HepG2 (cell line): Measurements from ENCODE around the gene LIFR. TPM values are rescaled to one million over a fixed set of nuclear protein-coding genes. Genes with fewer than 3 reads are reported as not detected.

ENCODE experiments used
- AGO1 ChIP-seq: fragments of 200-400 bp; formaldehyde crosslinking; IDR thresholded peaks from 2 replicates; pipeline ENCODE4 v1.6.1; 2017; ENCODE audit warnings: mild to moderate bottlenecking, low read depth, low read length, moderate library complexity; ENCODE audit not compliant: poor library complexity, severe bottlenecking
- BCL6 ChIP-seq: IDR thresholded peaks from 2 replicates; pipeline ENCODE4 v1.6.1; 2016; ENCODE audit warnings: missing genetic modification reagents, missing compliant biosample characterization
- CENPT ChIP-seq: sonication (generic); formaldehyde crosslinking; IDR thresholded peaks from 2 replicates; pipeline ENCODE4 v1.8.0; 2022; ENCODE audit warnings: low read depth, mild to moderate bottlenecking, moderate library complexity, missing genetic modification reagents
- CREB1 ChIP-seq, 2 experiments: fragments of 450-650 bp in 1 of 2; IDR thresholded peaks; 2 replicates each; pipeline ENCODE4 v1.6.1; 2016 to 2017; ENCODE audit warnings: control low read depth in 1 of 2, mild to moderate bottlenecking in 1 of 2, missing compliant biosample characterization in 1 of 2, missing genetic modification characterization in 1 of 2
- FOXA1 ChIP-seq, 2 experiments: fragments of 450-650 bp in 1 of 2; sonication (generic) in 1 of 2; formaldehyde crosslinking in 1 of 2; IDR thresholded peaks; 2 replicates each; pipeline versions ENCODE4 v1.4.0 to v1.6.1; 2016 to 2020; ENCODE audit warnings: missing genetic modification reagents in 1 of 2
- GTF2F1 ChIP-seq: fragments of 150-350 bp; IDR thresholded peaks from 2 replicates; pipeline ENCODE4 v1.6.1; 2014; ENCODE audit warnings: low read length
- JDP2 ChIP-seq: sonication (generic); formaldehyde crosslinking; IDR thresholded peaks from 2 replicates; pipeline ENCODE4 v1.8.1; 2022; ENCODE audit warnings: missing genetic modification reagents, borderline replicate concordance
- KAT7 ChIP-seq: IDR thresholded peaks from 2 replicates; pipeline ENCODE4 v1.6.1; 2018; ENCODE audit warnings: borderline replicate concordance, missing compliant biosample characterization
- NR2F1 ChIP-seq, 2 experiments: fragments of 450-650 bp in 1 of 2; formaldehyde crosslinking in 1 of 2; IDR thresholded peaks; 2 replicates each; pipeline versions ENCODE4 v1.5.0 to v1.6.1; 2016 to 2020; ENCODE audit warnings: mild to moderate bottlenecking in 1 of 2, missing compliant biosample characterization in 1 of 2, missing genetic modification reagents in 1 of 2, moderate library complexity in 1 of 2
- PHB2 ChIP-seq: fragments of 450-650 bp; IDR thresholded peaks from 2 replicates; pipeline ENCODE4 v1.6.1; 2018; ENCODE audit not compliant: partially characterized antibody
- PTBP1 ChIP-seq: fragments of 200-400 bp; formaldehyde crosslinking; IDR thresholded peaks from 2 replicates; pipeline ENCODE4 v1.6.1; 2018; ENCODE audit warnings: low read length, low read depth; ENCODE audit not compliant: poor library complexity, severe bottlenecking
- RARA ChIP-seq: IDR thresholded peaks from 2 replicates; pipeline ENCODE4 v1.6.1; 2016; ENCODE audit warnings: missing genetic modification reagents, missing compliant biosample characterization
- SALL1 ChIP-seq: sonication (generic); formaldehyde crosslinking; IDR thresholded peaks from 2 replicates; pipeline ENCODE4 v1.8.0; 2022; ENCODE audit warnings: mild to moderate bottlenecking, missing genetic modification reagents
- SKI ChIP-seq: fragments of 450-650 bp; IDR thresholded peaks from one replicate; pipeline ENCODE4 v1.6.1; 2018; ENCODE audit warnings: mild to moderate bottlenecking; ENCODE audit not compliant: partially characterized antibody
- TBX2 ChIP-seq: sonication (generic); formaldehyde crosslinking; IDR thresholded peaks from 2 replicates; pipeline ENCODE4 v1.5.0; 2020; ENCODE audit warnings: missing genetic modification reagents, mild to moderate bottlenecking, borderline replicate concordance
- ZNF207 ChIP-seq: fragments of 450-650 bp; IDR thresholded peaks from 2 replicates; pipeline ENCODE4 v1.6.1; 2016; ENCODE audit warnings: antibody characterized with exemption, borderline replicate concordance
- ZNF331 ChIP-seq: sonication (generic); formaldehyde crosslinking; IDR thresholded peaks from 2 replicates; pipeline ENCODE4 v1.4.0; 2020; ENCODE audit warnings: missing genetic modification reagents
- ZNF34 ChIP-seq: sonication (generic); formaldehyde crosslinking; IDR thresholded peaks from 2 replicates; pipeline ENCODE4 v1.4.0; 2020; ENCODE audit warnings: mild to moderate bottlenecking, missing genetic modification reagents, borderline replicate concordance
- ZNF652 ChIP-seq: IDR thresholded peaks from 2 replicates; pipeline ENCODE4 v1.6.1; 2016; ENCODE audit warnings: low read depth, borderline replicate concordance
- ZNF7 ChIP-seq: IDR thresholded peaks from 2 replicates; pipeline ENCODE4 v1.6.1; 2016; ENCODE audit warnings: missing biosample characterization, missing genetic modification reagents
- ZNF724P ChIP-seq: sonication (generic); formaldehyde crosslinking; IDR thresholded peaks from 2 replicates; pipeline ENCODE4 v1.8.0; 2022; ENCODE audit warnings: missing genetic modification reagents, borderline replicate concordance
- polyA plus RNA-seq, 8 experiments: library from polyadenylated mRNA; depleted of rRNA in 3 of 8; stranded (reverse) in 7 of 8; unstranded in 1 of 8; fragments of >200 nt; fragmentation: Illumina TruSeq in 4 of 8; extraction: Trizol in 4 of 8; gene quantifications; 2 replicates each; pipeline versions ENCODE4 v1.2.1 to v1.2.3, GENCODE V29; 2011 to 2016; ENCODE audit warnings: low read depth in 4 of 8, missing spikeins in 1 of 8, mixed read lengths in 1 of 8; ENCODE audit not compliant: insufficient read depth in 1 of 8
- total RNA-seq, 5 experiments: library from RNA; depleted of rRNA; stranded (reverse); fragments of >200 nt; fragmentation: Illumina TruSeq; extraction: Trizol; gene quantifications; 2 replicates each; pipeline ENCODE4 v1.2.3, GENCODE V29; 2016; ENCODE audit warnings: low read depth in 1 of 5
- TF ChIP-seq, protein P1 (sequence below): sonication (generic); formaldehyde crosslinking; IDR thresholded peaks from 2 replicates; pipeline ENCODE4 v1.4.0; 2020; ENCODE audit warnings: missing genetic modification reagents, borderline replicate concordance
- TF ChIP-seq, protein P2 (sequence below): IDR thresholded peaks from 2 replicates; pipeline ENCODE4 v1.6.1; 2016
- TF ChIP-seq, protein P3 (sequence below): sonication (generic); formaldehyde crosslinking; IDR thresholded peaks from 2 replicates; pipeline ENCODE4 v1.5.0; 2020; ENCODE audit warnings: mild to moderate bottlenecking, low read depth, missing genetic modification reagents, borderline replicate concordance
- TF ChIP-seq, protein P4 (sequence below): IDR thresholded peaks from 2 replicates; pipeline ENCODE4 v1.6.1; 2012; ENCODE audit warnings: low read depth, low read length, improper control_type of control experiment

LIFR gene
- total and polyA plus RNA-seq, 2 of the 13 experiments (the other 11 are each of a cell fraction or from before 2014, with no cell fraction given): 6.3 to 25.2 TPM

DNA sequence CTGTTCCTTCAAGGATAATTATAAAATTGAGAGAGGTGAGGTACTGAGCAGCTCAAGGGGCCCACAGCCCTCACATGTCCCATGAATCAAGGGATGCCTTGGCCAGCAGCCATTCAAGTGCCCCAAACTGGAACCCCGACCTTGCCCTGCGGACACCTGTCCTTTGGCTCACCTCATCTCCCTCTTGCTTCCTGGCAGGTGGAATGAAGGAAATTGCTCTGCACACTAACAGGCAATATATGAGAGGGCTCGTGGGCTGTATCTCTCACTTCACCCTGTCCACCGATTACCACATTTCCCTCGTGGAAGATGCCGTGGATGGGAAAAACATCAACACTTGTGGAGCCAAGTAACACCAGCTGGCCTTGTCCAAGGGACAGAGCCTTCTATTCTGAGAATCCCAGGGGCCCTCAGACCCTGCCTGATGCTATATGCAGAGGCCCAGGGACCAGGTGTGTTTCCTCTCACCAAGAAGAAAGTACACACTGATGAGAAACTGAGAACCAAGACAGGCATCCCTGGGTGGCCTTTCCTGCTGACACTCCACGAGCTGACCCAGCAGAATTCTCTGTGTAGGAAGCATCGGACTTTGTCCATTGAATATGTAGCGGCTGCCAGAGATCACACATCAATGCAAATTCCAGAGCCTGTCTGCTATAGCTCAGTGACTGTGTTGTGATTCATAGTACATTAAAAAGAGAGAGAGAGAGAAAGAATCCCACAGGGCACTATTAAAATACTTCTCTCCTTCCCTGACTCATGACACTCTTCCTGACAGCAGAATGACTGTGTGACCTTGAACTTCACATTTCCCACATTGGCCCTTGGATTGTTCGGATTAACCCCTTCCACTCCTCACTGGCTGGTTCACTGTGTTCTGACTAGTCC lies 92.6 kb downstream of the LIFR start (continued):
- TF ChIP-seq, protein P1, sequence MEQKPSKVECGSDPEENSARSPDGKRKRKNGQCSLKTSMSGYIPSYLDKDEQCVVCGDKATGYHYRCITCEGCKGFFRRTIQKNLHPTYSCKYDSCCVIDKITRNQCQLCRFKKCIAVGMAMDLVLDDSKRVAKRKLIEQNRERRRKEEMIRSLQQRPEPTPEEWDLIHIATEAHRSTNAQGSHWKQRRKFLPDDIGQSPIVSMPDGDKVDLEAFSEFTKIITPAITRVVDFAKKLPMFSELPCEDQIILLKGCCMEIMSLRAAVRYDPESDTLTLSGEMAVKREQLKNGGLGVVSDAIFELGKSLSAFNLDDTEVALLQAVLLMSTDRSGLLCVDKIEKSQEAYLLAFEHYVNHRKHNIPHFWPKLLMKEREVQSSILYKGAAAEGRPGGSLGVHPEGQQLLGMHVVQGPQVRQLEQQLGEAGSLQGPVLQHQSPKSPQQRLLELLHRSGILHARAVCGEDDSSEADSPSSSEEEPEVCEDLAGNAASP: no peak
- TF ChIP-seq, protein P2, sequence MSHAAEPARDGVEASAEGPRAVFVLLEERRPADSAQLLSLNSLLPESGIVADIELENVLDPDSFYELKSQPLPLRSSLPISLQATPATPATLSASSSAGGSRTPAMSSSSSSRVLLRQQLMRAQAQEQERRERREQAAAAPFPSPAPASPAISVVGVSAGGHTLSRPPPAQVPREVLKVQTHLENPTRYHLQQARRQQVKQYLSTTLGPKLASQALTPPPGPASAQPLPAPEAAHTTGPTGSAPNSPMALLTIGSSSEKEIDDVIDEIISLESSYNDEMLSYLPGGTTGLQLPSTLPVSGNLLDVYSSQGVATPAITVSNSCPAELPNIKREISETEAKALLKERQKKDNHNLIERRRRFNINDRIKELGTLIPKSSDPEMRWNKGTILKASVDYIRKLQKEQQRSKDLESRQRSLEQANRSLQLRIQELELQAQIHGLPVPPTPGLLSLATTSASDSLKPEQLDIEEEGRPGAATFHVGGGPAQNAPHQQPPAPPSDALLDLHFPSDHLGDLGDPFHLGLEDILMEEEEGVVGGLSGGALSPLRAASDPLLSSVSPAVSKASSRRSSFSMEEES (CRISPR knock-in tag): no peak
- peak in 1 of 2 experiments; percentile 72; a peak in 2 of 4 replicates for TF ChIP-seq NR2F1 (CRISPR knock-in tag; IDR thresholded peaks at IDR 0.05)
- peak; percentile 96 for TF ChIP-seq ZNF652 (CRISPR knock-in tag)
- TF ChIP-seq ZNF34: no peak
- TF ChIP-seq, protein P3, sequence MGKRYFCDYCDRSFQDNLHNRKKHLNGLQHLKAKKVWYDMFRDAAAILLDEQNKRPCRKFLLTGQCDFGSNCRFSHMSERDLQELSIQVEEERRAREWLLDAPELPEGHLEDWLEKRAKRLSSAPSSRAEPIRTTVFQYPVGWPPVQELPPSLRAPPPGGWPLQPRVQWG (CRISPR knock-in tag): no peak
- TF ChIP-seq GTF2F1: no peak
- TF ChIP-seq TBX2: 0 out of 2 replicates have a peak, but pooled peaks have one; percentile 30
- no peak for TF ChIP-seq KAT7
- TF ChIP-seq, protein P4, sequence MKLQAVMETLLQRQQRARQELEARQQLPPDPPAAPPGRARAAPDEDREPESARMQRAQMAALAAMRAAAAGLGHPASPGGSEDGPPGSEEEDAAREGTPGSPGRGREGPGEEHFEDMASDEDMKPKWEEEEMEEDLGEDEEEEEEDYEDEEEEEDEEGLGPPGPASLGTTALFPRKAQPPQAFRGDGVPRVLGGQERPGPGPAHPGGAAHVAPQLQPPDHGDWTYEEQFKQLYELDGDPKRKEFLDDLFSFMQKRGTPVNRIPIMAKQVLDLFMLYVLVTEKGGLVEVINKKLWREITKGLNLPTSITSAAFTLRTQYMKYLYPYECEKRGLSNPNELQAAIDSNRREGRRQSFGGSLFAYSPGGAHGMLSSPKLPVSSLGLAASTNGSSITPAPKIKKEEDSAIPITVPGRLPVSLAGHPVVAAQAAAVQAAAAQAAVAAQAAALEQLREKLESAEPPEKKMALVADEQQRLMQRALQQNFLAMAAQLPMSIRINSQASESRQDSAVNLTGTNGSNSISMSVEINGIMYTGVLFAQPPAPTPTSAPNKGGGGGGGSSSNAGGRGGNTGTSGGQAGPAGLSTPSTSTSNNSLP: peak; percentile 98
- no peak for TF ChIP-seq CREB1 (IDR thresholded peaks at IDR 0.05)
- peak; percentile 25; the same call in 1 of the 2 replicates for TF ChIP-seq CREB1 (CRISPR knock-in tag; IDR thresholded peaks at IDR 0.05)
- TF ChIP-seq BCL6: 0 out of 2 replicates have a peak, but pooled peaks have one; percentile 16
- TF ChIP-seq SKI: peak; percentile 76
- no peak for TF ChIP-seq PHB2
- no peak for TF ChIP-seq CENPT (CRISPR knock-in tag)
- TF ChIP-seq JDP2 (CRISPR knock-in tag): no peak
- TF ChIP-seq AGO1: no peak
- no peak for TF ChIP-seq ZNF207
- peak; percentile 63; the same call in 1 of the 2 replicates for TF ChIP-seq RARA
- TF ChIP-seq ZNF7 (CRISPR knock-in tag): no peak
- no peak for TF ChIP-seq FOXA1 (IDR thresholded peaks at IDR 0.05)
- no peak for TF ChIP-seq FOXA1 (CRISPR knock-in tag; IDR thresholded peaks at IDR 0.05)
- no peak for TF ChIP-seq PTBP1
- peak; percentile 48; the same call in 1 of the 2 replicates for TF ChIP-seq SALL1 (CRISPR knock-in tag)
- no peak for TF ChIP-seq ZNF724P (CRISPR knock-in tag)
- 0 out of 2 replicates have a peak, but pooled peaks have one; percentile 13 for TF ChIP-seq ZNF331 (CRISPR knock-in tag)
